NB4 (cell line): ENCODE data around the gene PPIA.

Experiments used
- MAX ChIP-seq: IDR thresholded peaks from 2 replicates; pipeline ENCODE4 v1.6.1; 2011; ENCODE audit warnings: low read depth, low read length
- MYC ChIP-seq: IDR thresholded peaks from 2 replicates; pipeline ENCODE4 v1.6.1; 2011; ENCODE audit warnings: low read depth, low read length
- POLR2A ChIP-seq: IDR thresholded peaks from 2 replicates; pipeline ENCODE4 v1.6.1; 2011; ENCODE audit warnings: mild to moderate bottlenecking; ENCODE audit not compliant: insufficient read length; ENCODE audit errors: extremely low read depth
- TF ChIP-seq, protein P1 (sequence below): IDR thresholded peaks from one replicate; pipeline ENCODE4 v1.5.1; 2012; ENCODE audit warnings: low read depth, low read length

GRCh38 chr7:44798649-44799305 is 2.3 kb downstream of the PPIA start:
- TF ChIP-seq POLR2A: no peak
- TF ChIP-seq, protein P1, sequence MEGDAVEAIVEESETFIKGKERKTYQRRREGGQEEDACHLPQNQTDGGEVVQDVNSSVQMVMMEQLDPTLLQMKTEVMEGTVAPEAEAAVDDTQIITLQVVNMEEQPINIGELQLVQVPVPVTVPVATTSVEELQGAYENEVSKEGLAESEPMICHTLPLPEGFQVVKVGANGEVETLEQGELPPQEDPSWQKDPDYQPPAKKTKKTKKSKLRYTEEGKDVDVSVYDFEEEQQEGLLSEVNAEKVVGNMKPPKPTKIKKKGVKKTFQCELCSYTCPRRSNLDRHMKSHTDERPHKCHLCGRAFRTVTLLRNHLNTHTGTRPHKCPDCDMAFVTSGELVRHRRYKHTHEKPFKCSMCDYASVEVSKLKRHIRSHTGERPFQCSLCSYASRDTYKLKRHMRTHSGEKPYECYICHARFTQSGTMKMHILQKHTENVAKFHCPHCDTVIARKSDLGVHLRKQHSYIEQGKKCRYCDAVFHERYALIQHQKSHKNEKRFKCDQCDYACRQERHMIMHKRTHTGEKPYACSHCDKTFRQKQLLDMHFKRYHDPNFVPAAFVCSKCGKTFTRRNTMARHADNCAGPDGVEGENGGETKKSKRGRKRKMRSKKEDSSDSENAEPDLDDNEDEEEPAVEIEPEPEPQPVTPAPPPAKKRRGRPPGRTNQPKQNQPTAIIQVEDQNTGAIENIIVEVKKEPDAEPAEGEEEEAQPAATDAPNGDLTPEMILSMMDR: no peak
- TF ChIP-seq MYC: no peak
- no peak for TF ChIP-seq MAX
